GM23338 (cell line): ENCODE data around the gene ARHGEF10L. TPM values are rescaled to one million over a fixed set of nuclear protein-coding genes. Genes with fewer than 3 reads are reported as not detected.

ENCODE experiments used
- ATAC-seq: fragments of 200-7000 bp; cut with Tn5 transposase; 3 replicates; pipeline ENCODE4 v1.9.1; 2020
- DNase-seq: peaks from one replicate; pipeline ENCODE4 v3.0.0-alpha.2; 2015; ENCODE audit warnings: low spot score
- H2AFZ ChIP-seq: fragments of 200-600 bp; sonication (generic); 2 replicates; pipeline ENCODE4 v1.8.0; 2016; ENCODE audit warnings: antibody characterized with exemption, mild to moderate bottlenecking, moderate library complexity
- H3F3A ChIP-seq: fragments of 200-600 bp; sonication (generic); replicated peaks from 2 replicates; pipeline ENCODE4 v1.8.0; 2017; ENCODE audit warnings: antibody characterized with exemption, mixed run types, low read depth
- H3K27ac ChIP-seq: fragments of 200-600 bp; sonication (generic); 2 replicates; pipeline ENCODE4 v1.6.1; 2016; ENCODE audit warnings: low read depth
- H3K27me3 ChIP-seq: fragments of 200-600 bp; sonication (generic); 2 replicates; pipeline ENCODE4 v1.8.0; 2016; ENCODE audit warnings: mild to moderate bottlenecking, mixed run types, moderate library complexity; ENCODE audit not compliant: insufficient read depth
- H3K36me3 ChIP-seq: fragments of 200-600 bp; sonication (generic); 2 replicates; pipeline ENCODE4 v1.8.0; 2016; ENCODE audit warnings: mild to moderate bottlenecking; ENCODE audit not compliant: insufficient read depth
- H3K4me1 ChIP-seq: fragments of 200-600 bp; sonication (generic); 2 replicates; pipeline ENCODE4 v1.8.0; 2016; ENCODE audit warnings: mild to moderate bottlenecking, moderate library complexity; ENCODE audit not compliant: insufficient read depth
- H3K4me2 ChIP-seq: fragments of 200-600 bp; sonication (generic); 2 replicates; pipeline ENCODE4 v1.7.1; 2017; ENCODE audit warnings: mixed run types
- H3K4me3 ChIP-seq: fragments of 200-600 bp; sonication (generic); 2 replicates; pipeline ENCODE4 v1.6.1; 2016; ENCODE audit warnings: mixed run types
- H3K79me2 ChIP-seq: fragments of 200-600 bp; sonication (generic); replicated peaks from 2 replicates; pipeline ENCODE4 v1.8.0; 2017; ENCODE audit warnings: mild to moderate bottlenecking; ENCODE audit not compliant: insufficient read depth
- H3K9me2 ChIP-seq: fragments of 200-600 bp; sonication (generic); 2 replicates; pipeline ENCODE4 v1.8.0; 2017; ENCODE audit not compliant: insufficient read depth
- H4K20me1 ChIP-seq: fragments of 200-600 bp; sonication (generic); replicated peaks from 2 replicates; pipeline ENCODE4 v1.8.0; 2017; ENCODE audit warnings: mild to moderate bottlenecking; ENCODE audit not compliant: insufficient read depth
- H3K27ac Mint-ChIP-seq: 2 replicates; pipeline ENCODE4 v1.8.0; 2020; ENCODE audit warnings: inconsistent platforms, mild to moderate bottlenecking, moderate library complexity, mixed read lengths
- H3K27me3 Mint-ChIP-seq: 3 replicates; pipeline ENCODE4 v1.8.0; 2022; ENCODE audit warnings: low read depth, mild to moderate bottlenecking, moderate library complexity, mixed read lengths, inconsistent platforms; ENCODE audit not compliant: insufficient read depth, poor library complexity
- H3K36me3 Mint-ChIP-seq: 3 replicates; pipeline ENCODE4 v1.8.0; 2021; ENCODE audit warnings: low read depth, mild to moderate bottlenecking, inconsistent platforms, moderate library complexity, mixed read lengths
- H3K4me1 Mint-ChIP-seq: 3 replicates; pipeline ENCODE4 v1.8.0; 2020; ENCODE audit warnings: mild to moderate bottlenecking, inconsistent platforms, mixed read lengths
- H3K4me3 Mint-ChIP-seq: 3 replicates; pipeline ENCODE4 v1.8.0; 2021; ENCODE audit warnings: moderate library complexity, mild to moderate bottlenecking, inconsistent platforms, mixed read lengths
- H3K9me3 Mint-ChIP-seq: 3 replicates; pipeline ENCODE4 v1.8.0; 2020; ENCODE audit warnings: moderate library complexity, mild to moderate bottlenecking, inconsistent platforms, mixed read lengths
- CREB1 ChIP-seq: fragments of 250-450 bp; sonication (Bioruptor Pico); IDR thresholded peaks from 2 replicates; pipeline ENCODE4 v1.5.0; 2020; ENCODE audit warnings: low read depth, mild to moderate bottlenecking, moderate library complexity
- EZH2 ChIP-seq: fragments of 200-600 bp; sonication (generic); IDR thresholded peaks from one replicate; pipeline ENCODE4 v1.8.0; 2017; ENCODE audit warnings: antibody characterized with exemption, mild to moderate bottlenecking, low read depth; ENCODE audit not compliant: unreplicated experiment
- EZH2phosphoT487 ChIP-seq: fragments of 200-600 bp; sonication (generic); IDR thresholded peaks from one replicate; pipeline ENCODE4 v1.8.1; 2018; ENCODE audit warnings: antibody characterized with exemption; ENCODE audit not compliant: unreplicated experiment
- JUNB ChIP-seq: IDR thresholded peaks from one replicate; pipeline ENCODE4 v1.6.1; 2016; ENCODE audit warnings: antibody characterized with exemption; ENCODE audit not compliant: unreplicated experiment
- NANOG ChIP-seq: IDR thresholded peaks from 2 replicates; pipeline ENCODE4 v1.6.1; 2016; ENCODE audit warnings: antibody characterized with exemption, borderline replicate concordance
- POLR2AphosphoS5 ChIP-seq: IDR thresholded peaks from 2 replicates; pipeline ENCODE4 v1.6.1; 2016; ENCODE audit warnings: antibody characterized with exemption, low read depth
- STAT1 ChIP-seq: IDR thresholded peaks from one replicate; pipeline ENCODE4 v1.6.1; 2016; ENCODE audit warnings: antibody characterized with exemption; ENCODE audit not compliant: unreplicated experiment
- ZNF114 ChIP-seq: fragments of 250-450 bp; sonication (Bioruptor Pico); IDR thresholded peaks from 2 replicates; pipeline ENCODE4 v1.5.0; 2020; ENCODE audit warnings: mild to moderate bottlenecking, moderate library complexity
- ZNF331 ChIP-seq: fragments of 250-450 bp; sonication (Bioruptor Pico); IDR thresholded peaks from 2 replicates; pipeline ENCODE4 v1.5.0; 2020; ENCODE audit warnings: low read depth, mild to moderate bottlenecking, moderate library complexity
- polyA plus RNA-seq: library from polyadenylated mRNA; unstranded; fragments of >200 nt; fragmentation: Nextera tagmentation; extraction: Ambion mirVana; gene quantifications from 2 replicates; pipeline ENCODE4 v1.2.1, GENCODE V29; 2016
- total RNA-seq: library from RNA; depleted of rRNA; stranded (reverse); fragments of >200 nt; shearing (Covaris generic); gene quantifications from 2 replicates; pipeline ENCODE4 v1.2.3, GENCODE V29; 2014
- TF ChIP-seq, protein P1 (sequence below): IDR thresholded peaks from one replicate; pipeline ENCODE4 v1.6.1; 2018; ENCODE audit warnings: antibody characterized with exemption; ENCODE audit not compliant: unreplicated experiment
- TF ChIP-seq, protein P2 (sequence below), 2 experiments: fragments of 200-600 bp in 1 of 2; sonication (generic) in 1 of 2; conservative IDR thresholded peaks; 2 replicates each; pipeline versions ENCODE4 v1.5.1 to v1.6.1; 2016 to 2017; ENCODE audit warnings: antibody characterized with exemption in 2 of 2, low read depth in 2 of 2, mild to moderate bottlenecking in 2 of 2, moderate library complexity in 1 of 2
- TF ChIP-seq, protein P3 (sequence below): IDR thresholded peaks from 2 replicates; pipeline ENCODE4 v1.6.1; 2016; ENCODE audit warnings: antibody characterized with exemption
- TF ChIP-seq, protein P4 (sequence below): fragments of 250-450 bp; sonication (Bioruptor Pico); IDR thresholded peaks from 2 replicates; pipeline ENCODE4 v1.5.0; 2020; ENCODE audit warnings: mild to moderate bottlenecking, moderate library complexity

ARHGEF10L gene
- total and polyA plus RNA-seq, 2 experiments from 2014 or later, result 12.1 to 46.8 TPM

DNA sequence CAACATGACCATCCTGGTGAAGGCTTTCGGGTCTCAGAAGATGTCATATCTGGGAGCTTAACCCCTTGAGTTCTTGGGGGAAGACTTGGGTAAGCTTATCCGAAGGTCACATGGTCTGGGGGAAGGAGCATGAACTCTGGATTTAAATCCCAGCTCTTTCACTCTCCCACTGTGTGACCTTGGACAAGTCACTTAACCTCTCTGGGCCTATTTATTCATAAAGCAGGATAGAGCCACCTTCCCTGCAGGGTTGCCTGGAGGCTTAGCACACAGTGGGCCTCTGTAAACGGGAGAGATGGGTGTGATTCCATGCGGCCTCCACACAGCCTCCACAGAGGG lies 8.2 kb upstream of the ARHGEF10L start:
- no peaks in the 10 kb centered on the region for H3K36me3 Mint-ChIP-seq
- ATAC-seq (no peak), DNase-seq (no peak)
- no peak for TF ChIP-seq ZNF331 (CRISPR knock-in tag)
- no peak for TF ChIP-seq POLR2AphosphoS5
- TF ChIP-seq ZNF114 (CRISPR knock-in tag), result no peak
- TF ChIP-seq, protein P1, sequence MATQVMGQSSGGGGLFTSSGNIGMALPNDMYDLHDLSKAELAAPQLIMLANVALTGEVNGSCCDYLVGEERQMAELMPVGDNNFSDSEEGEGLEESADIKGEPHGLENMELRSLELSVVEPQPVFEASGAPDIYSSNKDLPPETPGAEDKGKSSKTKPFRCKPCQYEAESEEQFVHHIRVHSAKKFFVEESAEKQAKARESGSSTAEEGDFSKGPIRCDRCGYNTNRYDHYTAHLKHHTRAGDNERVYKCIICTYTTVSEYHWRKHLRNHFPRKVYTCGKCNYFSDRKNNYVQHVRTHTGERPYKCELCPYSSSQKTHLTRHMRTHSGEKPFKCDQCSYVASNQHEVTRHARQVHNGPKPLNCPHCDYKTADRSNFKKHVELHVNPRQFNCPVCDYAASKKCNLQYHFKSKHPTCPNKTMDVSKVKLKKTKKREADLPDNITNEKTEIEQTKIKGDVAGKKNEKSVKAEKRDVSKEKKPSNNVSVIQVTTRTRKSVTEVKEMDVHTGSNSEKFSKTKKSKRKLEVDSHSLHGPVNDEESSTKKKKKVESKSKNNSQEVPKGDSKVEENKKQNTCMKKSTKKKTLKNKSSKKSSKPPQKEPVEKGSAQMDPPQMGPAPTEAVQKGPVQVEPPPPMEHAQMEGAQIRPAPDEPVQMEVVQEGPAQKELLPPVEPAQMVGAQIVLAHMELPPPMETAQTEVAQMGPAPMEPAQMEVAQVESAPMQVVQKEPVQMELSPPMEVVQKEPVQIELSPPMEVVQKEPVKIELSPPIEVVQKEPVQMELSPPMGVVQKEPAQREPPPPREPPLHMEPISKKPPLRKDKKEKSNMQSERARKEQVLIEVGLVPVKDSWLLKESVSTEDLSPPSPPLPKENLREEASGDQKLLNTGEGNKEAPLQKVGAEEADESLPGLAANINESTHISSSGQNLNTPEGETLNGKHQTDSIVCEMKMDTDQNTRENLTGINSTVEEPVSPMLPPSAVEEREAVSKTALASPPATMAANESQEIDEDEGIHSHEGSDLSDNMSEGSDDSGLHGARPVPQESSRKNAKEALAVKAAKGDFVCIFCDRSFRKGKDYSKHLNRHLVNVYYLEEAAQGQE, result no peak
- no peak for TF ChIP-seq NANOG
- TF ChIP-seq CREB1 (CRISPR knock-in tag), result no peak
- TF ChIP-seq, protein P2, sequence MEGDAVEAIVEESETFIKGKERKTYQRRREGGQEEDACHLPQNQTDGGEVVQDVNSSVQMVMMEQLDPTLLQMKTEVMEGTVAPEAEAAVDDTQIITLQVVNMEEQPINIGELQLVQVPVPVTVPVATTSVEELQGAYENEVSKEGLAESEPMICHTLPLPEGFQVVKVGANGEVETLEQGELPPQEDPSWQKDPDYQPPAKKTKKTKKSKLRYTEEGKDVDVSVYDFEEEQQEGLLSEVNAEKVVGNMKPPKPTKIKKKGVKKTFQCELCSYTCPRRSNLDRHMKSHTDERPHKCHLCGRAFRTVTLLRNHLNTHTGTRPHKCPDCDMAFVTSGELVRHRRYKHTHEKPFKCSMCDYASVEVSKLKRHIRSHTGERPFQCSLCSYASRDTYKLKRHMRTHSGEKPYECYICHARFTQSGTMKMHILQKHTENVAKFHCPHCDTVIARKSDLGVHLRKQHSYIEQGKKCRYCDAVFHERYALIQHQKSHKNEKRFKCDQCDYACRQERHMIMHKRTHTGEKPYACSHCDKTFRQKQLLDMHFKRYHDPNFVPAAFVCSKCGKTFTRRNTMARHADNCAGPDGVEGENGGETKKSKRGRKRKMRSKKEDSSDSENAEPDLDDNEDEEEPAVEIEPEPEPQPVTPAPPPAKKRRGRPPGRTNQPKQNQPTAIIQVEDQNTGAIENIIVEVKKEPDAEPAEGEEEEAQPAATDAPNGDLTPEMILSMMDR (conservative IDR thresholded peaks at IDR 0.05; ENCODE audit: low read depth in 2 of 2), result no peak
- TF ChIP-seq, protein P3, sequence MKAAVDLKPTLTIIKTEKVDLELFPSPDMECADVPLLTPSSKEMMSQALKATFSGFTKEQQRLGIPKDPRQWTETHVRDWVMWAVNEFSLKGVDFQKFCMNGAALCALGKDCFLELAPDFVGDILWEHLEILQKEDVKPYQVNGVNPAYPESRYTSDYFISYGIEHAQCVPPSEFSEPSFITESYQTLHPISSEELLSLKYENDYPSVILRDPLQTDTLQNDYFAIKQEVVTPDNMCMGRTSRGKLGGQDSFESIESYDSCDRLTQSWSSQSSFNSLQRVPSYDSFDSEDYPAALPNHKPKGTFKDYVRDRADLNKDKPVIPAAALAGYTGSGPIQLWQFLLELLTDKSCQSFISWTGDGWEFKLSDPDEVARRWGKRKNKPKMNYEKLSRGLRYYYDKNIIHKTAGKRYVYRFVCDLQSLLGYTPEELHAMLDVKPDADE, result no peak
- no peak for TF ChIP-seq STAT1
- no peak for TF ChIP-seq JUNB
- TF ChIP-seq, protein P4, sequence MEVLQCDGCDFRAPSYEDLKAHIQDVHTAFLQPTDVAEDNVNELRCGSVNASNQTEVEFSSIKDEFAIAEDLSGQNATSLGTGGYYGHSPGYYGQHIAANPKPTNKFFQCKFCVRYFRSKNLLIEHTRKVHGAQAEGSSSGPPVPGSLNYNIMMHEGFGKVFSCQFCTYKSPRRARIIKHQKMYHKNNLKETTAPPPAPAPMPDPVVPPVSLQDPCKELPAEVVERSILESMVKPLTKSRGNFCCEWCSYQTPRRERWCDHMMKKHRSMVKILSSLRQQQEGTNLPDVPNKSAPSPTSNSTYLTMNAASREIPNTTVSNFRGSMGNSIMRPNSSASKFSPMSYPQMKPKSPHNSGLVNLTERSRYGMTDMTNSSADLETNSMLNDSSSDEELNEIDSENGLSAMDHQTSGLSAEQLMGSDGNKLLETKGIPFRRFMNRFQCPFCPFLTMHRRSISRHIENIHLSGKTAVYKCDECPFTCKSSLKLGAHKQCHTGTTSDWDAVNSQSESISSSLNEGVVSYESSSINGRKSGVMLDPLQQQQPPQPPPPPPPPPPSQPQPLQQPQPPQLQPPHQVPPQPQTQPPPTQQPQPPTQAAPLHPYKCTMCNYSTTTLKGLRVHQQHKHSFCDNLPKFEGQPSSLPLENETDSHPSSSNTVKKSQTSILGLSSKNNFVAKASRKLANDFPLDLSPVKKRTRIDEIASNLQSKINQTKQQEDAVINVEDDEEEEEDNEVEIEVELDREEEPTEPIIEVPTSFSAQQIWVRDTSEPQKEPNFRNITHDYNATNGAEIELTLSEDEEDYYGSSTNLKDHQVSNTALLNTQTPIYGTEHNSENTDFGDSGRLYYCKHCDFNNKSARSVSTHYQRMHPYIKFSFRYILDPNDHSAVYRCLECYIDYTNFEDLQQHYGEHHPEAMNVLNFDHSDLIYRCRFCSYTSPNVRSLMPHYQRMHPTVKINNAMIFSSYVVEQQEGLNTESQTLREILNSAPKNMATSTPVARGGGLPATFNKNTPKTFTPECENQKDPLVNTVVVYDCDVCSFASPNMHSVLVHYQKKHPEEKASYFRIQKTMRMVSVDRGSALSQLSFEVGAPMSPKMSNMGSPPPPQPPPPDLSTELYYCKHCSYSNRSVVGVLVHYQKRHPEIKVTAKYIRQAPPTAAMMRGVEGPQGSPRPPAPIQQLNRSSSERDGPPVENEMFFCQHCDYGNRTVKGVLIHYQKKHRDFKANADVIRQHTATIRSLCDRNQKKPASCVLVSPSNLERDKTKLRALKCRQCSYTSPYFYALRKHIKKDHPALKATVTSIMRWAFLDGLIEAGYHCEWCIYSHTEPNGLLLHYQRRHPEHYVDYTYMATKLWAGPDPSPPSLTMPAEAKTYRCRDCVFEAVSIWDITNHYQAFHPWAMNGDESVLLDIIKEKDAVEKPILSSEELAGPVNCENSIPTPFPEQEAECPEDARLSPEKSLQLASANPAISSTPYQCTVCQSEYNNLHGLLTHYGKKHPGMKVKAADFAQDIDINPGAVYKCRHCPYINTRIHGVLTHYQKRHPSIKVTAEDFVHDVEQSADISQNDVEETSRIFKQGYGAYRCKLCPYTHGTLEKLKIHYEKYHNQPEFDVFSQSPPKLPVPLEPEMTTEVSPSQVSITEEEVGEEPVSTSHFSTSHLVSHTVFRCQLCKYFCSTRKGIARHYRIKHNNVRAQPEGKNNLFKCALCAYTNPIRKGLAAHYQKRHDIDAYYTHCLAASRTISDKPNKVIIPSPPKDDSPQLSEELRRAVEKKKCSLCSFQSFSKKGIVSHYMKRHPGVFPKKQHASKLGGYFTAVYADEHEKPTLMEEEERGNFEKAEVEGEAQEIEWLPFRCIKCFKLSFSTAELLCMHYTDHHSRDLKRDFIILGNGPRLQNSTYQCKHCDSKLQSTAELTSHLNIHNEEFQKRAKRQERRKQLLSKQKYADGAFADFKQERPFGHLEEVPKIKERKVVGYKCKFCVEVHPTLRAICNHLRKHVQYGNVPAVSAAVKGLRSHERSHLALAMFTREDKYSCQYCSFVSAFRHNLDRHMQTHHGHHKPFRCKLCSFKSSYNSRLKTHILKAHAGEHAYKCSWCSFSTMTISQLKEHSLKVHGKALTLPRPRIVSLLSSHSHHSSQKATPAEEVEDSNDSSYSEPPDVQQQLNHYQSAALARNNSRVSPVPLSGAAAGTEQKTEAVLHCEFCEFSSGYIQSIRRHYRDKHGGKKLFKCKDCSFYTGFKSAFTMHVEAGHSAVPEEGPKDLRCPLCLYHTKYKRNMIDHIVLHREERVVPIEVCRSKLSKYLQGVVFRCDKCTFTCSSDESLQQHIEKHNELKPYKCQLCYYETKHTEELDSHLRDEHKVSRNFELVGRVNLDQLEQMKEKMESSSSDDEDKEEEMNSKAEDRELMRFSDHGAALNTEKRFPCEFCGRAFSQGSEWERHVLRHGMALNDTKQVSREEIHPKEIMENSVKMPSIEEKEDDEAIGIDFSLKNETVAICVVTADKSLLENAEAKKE, result no peak
- TF ChIP-seq EZH2, result no peak
- no peak for TF ChIP-seq EZH2phosphoT487
- Histone ChIP-seq H3K4me3 (no peak overlapping the region), H3K4me1 (peaks cover 18% of the 10 kb centered on the region), H3K9me2 (no peaks in the 10 kb centered on the region), H2AFZ (no peak overlapping the region), H3K36me3 (no peaks in the 10 kb centered on the region), H3K79me2 (no peaks in the 10 kb centered on the region), H3K27ac (no peak overlapping the region), H3F3A (peaks cover 6% of the 10 kb centered on the region), H3K27me3 (no peaks in the 10 kb centered on the region), H4K20me1 (no peaks in the 10 kb centered on the region), H3K4me2 (no peak overlapping the region)
- H3K4me3 Mint-ChIP-seq, result no peak overlapping the region
- H3K4me1 Mint-ChIP-seq, result peaks cover 37% of the 10 kb centered on the region
- H3K9me3 Mint-ChIP-seq, result no peaks in the 10 kb centered on the region; the same call in 2 of the 3 replicates
- H3K27me3 Mint-ChIP-seq, result peaks cover 15% of the 10 kb centered on the region
- H3K27ac Mint-ChIP-seq, result no peak overlapping the region
